Inflammatory macrophage (primary cell): Measurements from ENCODE around the gene GLIS1.
"Not testable (repeated sequence)": the region's sequence is repeated elsewhere in the genome, so short reads cannot be mapped to it uniquely, and the experiment has no call there.

Experiments used
- DNase-seq, 2 donors: peaks; one replicate each; pipeline ENCODE4 v3.0.0-alpha.2; 2020 to 2022

GLIS1 gene

DNA sequence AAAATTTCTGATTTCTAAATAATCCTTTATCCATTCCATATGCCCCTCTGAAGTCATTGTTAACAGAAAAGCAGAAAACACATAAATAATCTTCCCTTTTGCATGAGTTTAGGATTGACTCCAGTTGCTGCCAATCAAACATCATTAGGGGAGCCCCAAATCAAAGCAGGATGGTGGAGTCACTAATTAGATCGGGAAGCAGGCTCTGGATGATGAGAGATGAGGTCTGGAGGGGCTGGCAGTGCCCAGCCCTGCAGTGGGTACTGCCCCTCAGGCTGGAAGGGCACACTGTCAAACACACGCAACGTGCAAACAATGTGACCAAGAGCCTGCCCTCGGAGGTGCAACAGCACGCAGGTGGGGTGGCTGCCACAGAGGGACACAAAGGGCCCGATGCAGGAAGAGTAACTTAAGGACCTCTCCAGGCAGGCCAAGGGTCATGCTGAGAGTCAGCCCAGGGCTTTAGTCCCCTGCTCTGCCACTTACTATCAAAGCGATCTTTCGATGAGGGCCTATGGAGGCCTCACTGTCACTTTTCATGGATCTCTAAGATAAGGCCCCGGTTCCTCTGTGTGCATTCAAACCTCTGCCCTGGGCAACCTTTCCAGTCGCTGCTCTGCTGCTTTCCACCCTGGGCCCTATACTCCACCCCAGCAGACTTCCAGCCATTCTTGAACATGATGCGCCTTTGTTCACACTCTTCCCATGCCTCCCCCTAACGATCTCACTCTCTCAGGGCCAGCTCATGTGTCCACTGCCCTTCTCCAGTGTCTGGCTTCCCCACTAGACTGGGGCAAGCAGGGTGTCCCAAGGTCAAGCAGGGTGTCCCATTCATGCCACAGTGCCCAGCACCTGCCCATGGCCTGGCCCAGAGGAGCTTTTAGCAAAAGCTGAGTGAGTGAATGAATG, 180.9 kb downstream of the GLIS1 start:
- DNase-seq = no peak

DNA sequence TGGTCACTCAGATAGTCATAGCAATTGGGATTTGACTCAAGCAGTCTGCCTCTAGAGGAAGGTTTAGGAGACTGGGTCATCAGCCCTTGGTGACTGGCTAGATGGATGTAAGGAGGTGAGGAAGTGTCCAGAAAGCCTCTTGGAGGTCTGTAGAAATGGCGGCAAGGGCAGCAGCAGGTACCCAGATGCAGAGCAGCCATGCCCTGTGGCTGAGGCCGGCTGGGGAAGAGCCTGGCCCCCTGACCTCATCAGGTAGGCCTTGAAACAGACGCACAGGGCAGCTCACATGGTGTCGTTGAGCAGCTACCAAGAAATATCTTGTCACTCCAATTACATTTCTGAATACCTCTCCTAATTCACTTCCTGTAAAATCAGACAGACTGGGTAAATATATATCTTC, 181.6 kb downstream of the GLIS1 start:
- DNase-seq = no peak

DNA sequence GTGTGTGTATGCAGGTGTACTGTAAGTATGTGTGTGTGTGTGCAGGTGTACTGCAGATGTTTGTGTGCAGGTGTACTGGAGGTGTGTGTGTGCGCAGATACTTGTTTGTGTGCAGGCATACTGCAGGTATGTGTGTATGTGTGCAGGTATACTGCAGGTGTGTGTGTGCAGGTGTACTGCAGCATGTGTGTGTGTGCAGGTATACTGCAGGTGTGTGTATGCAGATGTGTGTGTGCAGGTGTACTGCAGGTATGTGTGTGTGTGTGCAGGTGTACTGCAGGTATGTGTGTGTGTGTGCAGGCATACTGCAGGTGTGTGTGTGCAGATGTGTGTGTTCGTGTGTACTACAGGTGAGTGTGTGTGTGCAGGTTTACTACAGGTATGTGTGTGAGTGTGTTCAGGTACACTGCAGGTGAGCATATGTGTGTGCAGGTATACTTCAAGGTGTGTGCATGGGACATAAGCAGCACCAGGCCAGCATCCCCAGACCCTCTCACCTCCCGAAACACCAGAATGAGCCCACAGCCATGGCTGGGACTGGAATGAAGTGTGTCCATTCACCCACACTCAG, 182.2 kb downstream of the GLIS1 start:
- no peak for DNase-seq

DNA sequence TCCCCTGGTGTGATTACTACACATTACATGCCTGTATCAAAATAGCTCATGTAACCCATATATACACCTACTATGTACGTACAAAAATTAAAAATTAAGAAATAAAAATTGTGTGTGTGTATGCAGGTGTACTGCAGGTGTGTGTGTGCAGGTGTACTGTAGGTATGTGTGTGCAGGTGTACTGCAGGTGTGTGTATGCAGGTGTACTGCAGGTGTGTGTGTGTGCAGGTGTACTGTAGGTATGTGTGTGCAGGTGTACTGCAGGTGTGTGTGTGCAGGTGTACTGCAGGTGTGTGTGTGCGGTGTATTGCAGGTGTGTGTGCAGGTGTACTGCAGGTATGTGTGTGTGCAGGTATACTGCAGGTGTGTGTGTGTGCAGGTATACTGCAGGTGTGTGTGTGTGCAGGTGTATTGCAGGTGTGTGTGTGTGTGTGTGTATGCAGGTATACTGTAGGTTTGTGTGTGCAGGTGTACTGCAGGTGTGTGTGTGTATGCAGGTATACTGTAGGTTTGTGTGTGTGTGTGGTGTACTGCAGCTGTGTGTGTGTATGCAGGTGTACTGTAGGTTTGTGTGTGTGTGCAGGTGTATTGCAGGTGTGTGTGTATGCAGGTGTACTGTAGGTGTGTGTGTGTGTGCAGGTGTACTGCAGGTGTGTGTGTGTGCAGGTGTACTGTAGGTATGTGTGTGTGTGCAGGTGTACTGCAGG, 183.2 kb downstream of the GLIS1 start:
- DNase-seq = not testable (repeated sequence)

DNA sequence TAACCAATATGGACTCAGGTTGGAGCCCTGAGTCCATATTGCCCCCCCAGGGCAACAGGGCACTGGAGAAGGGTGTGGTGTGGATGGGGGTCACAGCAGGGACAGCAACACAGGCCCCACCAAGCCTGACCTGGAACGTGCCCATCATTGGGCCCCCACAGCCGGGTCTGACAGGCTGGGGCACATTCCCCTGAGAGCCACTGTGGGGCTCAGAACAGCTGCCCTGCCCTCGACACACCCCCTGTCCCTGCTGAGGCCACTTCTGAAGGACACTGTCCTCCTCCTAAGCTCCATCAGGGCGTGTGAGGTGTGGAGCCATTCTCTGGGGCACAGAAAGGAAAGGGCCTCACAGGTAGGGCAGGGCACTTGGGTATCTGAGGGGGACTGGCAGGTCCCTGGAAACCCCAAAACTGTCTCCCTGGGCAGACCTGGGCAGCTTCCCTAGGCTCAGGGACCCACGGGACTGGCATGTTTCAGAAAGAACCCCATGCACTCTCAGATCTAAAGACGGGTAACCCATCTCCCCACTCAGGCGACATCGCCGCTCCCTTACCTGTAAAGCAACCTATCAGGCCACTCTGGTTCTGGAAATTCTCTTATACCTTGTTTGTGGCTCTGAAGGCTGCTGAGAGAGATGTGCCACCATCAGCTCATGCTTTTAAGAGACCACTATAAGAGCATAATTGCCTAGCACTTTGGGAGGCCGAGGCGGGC, 184.2 kb downstream of the GLIS1 start:
- DNase-seq = no peak

DNA sequence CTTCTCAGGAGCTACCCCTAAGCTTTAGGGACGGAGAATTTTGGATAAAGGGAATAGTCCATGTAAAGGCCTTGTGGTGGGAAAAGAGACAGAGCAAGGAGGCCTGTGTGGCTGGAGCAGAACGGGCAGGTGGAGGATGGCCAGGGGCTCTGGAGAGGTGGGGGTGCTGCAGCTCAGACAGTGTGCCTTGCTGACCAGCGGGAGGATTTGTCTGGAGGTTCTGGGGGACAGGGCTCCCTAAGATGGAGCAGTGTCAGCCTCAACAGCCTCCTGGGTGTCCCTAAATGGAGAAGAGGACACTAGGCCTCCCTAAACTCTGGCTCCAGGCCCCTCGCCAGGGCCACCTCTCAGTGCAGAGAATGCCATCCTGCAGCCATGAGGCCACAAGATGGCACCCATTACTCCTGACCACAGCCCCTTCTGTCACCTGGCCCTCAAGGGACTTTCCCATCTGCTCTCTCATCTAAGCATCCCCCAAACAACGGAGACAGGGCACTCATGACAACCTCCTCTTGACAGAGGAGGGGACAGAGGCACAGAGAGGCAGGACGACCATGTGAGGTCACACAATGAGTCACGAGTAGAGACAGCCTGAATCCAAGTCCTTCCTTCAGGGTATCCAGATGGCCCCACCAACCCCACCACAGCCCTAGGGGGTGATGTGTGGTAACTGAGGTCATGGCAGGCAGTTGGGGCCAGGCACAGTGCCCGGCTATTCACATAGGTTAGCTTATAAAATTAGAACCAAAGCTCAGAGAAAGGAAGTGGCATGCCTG, 185.0 kb downstream of the GLIS1 start:
- no peak for DNase-seq

DNA sequence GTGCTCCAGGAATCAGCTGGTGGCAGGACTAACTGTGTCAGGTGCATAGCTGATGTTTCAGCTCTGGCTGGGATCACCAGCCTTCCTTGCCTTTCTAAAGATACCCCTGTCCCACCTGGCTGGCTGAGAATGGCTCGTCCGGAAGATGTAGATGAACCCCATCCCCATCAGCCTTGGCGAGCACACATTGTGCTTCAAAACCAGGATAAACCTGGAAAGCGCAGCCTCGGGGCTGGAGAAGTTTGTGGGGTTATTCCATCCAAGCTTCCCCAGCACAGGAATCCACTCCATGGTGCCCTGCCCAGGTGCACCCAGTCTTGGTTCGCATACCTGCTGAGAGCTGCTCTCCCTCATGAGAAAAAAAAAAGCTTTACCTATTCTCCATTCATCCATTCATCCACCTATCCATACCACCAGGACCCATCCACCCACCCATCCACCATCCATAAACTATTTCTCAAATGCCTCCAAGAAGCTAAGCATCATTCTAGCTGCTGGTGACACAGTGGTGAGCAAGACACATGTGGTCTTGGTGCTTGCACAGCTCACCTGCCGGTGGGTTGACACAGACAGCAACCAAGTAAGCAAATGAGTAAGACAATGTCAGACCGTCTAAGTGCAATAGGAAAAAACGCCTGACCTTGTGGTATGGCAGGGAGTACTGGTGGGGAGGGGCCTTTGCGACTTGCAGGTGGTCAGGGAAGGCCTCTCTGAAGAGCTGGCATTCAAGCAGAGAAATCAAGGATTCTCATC, 185.8 kb downstream of the GLIS1 start:
- DNase-seq = no peak

DNA sequence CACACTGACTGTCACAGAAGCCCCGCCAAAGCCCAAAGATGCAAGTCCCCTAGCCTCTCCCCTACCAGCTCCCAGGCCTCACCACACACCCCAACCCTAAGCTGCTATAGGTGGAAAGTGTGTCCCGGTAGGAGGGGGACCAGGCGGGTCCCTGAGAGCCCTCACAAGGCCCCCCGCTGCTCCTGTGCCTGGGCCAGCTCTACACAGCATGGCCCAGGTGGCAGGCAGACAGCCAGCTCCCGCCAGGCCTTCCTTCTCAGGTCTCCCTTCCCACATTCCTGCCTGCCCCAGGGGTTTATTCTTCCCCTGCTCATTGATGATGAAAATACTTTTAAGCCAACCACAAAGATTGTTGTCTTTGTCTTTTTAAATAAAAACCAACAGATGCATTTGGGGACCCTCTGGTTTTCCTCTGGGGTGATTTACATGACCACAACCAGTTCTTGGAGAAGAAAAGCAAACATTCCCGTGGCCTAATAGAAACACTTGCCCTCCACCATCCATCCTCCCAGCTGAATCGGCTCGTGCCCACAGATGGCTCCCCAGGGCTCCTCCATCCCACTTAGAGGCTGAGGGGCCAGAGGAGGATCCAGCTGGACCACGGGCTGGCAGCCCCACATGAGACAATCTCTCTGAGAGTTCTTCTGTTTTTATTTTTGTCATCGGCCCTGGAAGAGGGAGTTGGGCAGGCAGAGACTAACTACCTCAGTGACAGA, 186.7 kb downstream of the GLIS1 start:
- no peak for DNase-seq

DNA sequence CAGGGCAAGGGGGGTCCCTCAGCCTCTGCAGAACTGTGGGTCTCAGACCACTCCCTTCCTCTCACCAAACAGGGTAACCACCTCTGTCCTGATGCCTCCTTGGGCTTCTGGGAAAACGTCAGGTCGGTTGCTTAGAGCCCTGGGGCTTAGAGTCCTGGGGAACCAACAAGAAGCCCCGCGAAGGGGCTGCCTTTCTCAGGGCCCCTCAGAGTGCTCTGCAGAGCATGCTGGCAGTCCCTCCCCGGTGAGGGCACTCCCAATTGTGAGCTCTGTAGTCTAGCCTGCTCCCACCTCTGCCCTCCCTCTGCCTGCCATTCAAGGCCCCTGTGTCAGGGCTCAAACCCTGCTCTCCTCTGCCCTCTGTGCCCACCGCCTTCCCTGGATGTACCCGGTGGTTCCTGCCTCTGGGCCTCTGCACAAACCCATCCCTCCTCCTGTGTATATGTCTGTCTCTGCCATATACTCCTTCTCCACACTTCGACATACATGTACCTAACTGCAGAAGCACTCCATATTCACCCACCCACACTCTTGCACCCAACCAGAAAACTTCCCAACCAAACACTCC, 187.5 kb downstream of the GLIS1 start:
- DNase-seq = no peak

DNA sequence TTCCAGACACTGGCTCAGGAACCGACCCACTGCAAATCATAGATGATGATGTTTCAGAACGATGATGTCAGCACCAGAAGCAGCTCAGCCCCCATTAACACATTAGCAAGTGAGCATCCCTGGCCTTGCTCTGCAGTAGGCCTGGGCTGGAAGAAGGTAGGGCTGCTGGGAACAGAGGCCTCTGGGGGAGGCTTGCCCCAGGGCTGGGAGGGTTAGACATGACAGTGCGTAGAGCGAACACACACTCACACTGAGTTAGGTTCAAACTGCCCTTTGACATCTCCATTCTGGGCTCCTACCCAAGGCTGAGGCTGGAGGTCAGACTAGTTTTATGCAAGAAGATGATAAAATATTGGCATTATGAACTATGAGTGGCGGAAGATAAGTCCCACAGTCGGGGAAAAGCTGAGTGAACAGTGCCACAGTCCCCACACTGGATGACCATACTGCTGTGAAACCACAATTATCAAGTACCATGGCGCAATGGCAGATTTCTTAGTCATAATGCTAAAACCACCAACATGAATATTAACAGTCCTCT, 188.7 kb downstream of the GLIS1 start:
- no peak for DNase-seq

DNA sequence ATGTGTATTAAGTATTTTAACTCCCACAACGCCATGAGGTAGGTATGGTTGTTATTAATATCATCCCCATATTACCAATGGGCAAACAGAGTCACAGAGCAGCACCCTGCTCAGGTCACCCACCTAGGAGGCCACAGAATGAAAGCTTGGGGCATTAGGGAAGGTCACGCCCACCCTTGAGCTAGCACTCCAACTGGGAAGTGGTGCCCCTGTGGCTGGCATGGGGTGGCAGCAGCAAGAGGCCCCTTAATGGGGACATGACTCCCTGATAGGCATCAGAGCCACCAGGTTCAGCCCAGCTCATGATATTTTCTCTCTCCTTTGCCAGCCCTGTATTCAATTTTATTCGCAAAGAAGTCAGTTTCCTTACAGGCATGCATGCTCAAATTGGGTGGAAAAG, 189.2 kb downstream of the GLIS1 start:
- no peak for DNase-seq

DNA sequence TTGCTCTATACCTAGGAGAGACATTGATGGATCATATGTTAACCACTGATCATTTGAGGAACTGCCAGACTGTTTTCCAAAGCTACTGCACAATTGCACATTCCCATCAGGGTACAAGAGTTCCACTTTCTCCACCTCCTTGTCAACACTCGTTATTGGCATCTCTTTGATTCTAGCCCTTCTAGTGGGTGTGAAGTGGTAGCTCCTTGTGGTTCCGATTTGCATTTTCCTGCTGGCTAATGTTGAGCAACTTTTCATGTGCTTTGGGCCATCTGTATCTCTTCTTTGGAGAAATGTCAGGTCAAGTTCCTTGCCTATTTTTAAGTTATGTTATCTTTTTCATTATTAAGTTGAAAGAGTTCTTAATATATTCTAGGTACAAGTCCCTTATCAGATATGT, 189.7 kb downstream of the GLIS1 start:
- no peak for DNase-seq

DNA sequence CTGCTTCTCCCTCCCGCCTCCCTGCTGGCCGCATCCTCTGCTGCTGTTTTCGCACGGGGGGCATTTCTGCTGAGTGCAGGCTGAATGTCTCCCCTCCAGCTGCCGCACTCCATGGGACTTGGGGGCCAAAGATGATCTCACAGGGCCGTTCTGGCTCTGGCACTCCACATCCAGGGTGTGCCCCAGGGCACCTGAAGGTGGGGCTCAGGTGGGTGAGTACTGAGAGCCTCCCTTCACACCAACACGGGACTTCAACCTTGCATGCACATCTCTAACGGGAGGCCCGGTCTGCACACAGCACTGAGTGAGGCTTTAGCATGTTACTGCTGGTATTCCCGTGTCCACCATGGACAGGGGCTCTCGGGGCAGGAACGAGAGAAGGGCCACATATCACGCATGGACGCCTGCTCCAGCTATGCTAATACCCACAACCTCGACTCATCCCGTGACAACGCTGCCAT, 190.9 kb downstream of the GLIS1 start:
- no peak for DNase-seq

DNA sequence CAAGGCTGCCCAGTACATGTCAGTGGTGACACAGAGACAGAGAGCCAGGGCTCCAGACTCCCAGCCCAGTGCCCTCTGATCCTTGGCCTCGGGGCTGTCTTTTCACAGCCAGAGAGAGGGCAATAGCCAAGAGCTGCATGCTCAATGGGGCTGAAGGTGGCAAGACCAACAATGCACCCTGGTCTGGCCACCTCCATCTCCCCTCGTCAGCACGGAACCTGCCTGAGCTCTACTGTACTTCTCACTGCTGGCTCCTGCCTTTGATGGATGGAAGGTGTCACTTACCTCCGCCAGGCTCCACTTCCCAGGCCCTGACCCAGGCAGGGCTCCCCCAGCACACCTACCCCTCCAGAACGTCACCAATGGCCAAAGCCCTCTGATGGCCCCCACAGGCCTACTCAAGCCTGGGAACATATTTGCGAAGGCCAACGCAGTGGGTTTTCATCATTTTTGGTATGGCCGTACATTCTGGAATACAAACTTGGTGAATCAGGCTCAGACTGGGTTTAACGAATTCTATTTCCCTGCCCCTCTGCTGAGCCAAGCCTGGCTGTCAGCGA, 191.7 kb downstream of the GLIS1 start:
- no peak for DNase-seq

DNA sequence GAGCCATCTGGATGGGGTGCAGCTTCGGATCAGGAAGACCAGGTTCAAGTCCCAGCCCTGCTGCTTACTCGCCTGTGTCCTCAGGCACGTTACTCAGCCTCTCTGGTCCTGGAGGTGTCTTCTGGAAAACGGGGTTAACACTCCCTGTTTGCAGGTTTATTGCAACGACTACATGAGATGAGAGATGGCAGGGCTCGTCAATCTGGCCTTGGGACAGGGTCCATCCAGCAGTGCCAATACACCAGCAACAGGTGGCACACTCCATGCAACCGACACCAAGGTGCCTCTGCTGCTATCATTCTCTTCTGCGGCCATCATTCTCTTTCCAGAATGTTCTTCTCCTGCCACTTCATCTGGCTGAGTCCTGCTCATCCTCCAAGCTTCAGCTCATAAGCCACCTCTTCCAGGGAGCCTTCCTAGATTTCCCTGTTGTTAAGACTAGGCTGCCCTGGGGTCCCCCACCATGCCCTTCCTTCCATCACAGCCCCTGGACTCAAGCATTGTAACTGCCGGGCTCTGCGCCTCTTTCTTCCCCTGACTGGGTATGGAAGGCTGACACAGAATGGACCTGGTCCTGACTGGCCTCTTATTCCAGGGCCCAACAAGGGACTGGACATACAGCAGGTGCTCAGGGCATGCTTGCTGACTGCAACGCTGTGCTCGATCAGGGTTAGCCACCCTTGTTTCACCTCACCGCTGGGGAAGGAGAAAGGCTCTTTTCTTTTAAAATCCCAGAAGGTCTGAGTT, 192.4 kb downstream of the GLIS1 start:
- DNase-seq = no peak

DNA sequence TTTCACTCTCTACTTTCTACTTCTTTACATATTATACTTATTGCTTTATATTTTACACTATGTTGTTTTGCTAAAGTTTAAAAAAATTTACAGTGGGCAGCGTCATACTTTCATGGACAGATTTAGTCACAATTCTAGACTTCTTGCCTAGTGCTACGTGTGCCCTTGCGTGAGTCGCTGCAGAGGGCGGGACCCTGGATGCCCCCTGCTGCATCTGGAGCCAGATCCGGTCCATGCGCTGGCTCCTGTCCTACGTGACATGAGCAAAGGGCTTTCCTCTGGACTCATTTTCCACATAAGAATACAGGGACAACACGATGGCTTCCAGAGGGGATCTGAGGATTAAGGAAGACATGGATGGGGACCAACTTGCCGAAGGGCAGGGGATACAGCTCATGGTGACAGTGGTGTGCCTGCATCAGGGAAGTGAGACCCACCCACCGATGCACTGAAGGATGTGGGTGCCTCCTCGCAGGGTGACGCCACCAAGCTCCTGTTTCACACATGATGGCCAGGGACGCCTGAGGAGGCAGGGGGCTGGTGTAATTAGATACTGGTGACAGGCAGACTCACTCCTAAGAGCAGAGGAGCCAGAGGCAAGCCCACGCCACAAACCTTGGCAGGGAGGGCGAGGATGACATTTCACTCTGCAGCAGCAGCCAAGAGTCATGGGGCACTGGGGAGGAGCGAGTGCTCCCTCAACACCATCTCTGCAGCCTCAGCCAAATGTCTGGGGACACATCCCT, 193.1 kb downstream of the GLIS1 start:
- no peak for DNase-seq

DNA sequence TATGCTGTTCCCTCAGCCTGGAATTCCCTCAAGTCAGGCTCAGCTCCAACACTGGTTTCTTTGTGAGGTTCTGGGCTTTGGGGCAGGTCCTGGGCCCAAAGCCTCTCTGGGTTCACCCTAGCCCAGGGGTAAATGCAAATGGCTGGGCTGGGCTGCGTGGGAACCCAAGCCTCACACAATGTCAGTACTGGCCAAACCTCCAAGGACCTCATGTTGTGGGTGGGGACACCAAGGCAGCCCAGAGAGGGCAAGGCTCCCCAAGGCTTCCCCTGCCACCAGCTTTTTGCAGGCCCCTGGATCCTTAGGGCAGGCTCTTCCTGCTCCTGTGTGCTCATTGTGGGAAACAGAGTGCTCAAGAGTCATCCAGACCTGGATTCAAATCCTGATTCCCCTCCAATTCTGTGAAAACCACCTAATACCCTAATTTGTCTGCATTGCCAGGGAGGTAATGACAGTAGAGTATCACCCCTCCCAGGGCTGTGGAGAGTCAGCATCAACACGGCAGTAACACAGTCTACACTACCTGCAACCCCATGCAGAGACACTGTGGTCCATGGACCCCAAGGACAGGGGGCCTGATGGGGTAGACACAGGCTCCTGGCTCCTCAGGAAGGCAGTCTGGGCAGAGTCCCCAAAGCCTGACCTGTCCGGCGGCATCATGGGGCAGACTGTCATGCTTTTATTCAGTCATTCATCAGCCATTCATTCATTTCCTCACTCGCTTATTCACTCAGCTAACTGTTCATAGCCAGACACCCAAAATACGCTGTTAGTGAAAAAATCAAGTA, 194.0 kb downstream of the GLIS1 start:
- DNase-seq = no peak
